Activated naive CD4-positive, alpha-beta T cell treated with Interleukin-2 at 50 U/mL for 16 hours (primary cell): Measurements from ENCODE around the gene TMEM39B.
"Not testable (repeated sequence)": the region's sequence is repeated elsewhere in the genome, so short reads cannot be mapped to it uniquely, and the experiment has no call there.

Experiments used
- DNase-seq: peaks from one replicate; pipeline ENCODE4 v3.0.0-alpha.2; 2020

TMEM39B gene

DNA sequence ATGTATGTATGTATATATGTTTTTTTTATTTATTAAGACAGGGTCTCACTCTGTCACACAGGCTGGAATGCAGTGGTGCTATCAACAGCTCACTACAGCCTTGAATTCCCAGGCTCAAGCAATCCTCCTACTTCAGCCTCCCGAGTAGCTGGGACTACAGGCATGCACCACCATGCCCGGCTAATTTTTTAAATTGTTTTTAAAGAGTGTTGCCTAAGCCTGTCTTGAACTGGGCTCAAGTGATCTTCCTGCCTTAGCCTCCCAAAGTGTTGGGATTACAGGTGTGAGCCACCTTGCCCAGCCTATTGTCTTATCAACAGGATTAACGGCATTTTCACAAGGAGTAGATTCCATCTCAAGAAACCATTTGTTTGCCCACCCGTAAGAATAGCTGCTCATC is 40.7 kb downstream of the TMEM39B start:
- DNase-seq: not testable (repeated sequence)

DNA sequence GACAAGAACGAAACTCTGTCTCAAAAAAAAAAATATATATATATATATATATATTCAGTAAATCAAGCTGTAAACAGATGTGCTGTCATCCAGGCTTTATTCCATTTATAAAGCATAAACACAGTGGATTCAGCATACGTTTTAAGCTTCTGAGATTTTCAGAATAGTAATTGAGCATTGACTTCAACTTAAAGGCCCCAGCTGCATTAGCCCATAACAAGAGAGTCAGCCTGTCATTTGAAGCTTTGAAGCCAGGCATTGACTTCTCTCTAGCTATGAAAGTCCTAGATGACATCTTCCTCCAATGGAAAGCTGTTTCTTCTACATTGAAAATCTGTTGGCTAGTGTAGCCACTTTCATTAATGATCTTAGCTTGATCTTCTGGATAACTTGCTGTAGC is 41.7 kb downstream of the TMEM39B start:
- no peak for DNase-seq

GRCh38 chr1:32115496-32115895 is 42.8 kb downstream of the TMEM39B start:
- no peak for DNase-seq

GRCh38 chr1:32116531-32116930 is 43.8 kb downstream of the TMEM39B start:
- no peak for DNase-seq

DNA sequence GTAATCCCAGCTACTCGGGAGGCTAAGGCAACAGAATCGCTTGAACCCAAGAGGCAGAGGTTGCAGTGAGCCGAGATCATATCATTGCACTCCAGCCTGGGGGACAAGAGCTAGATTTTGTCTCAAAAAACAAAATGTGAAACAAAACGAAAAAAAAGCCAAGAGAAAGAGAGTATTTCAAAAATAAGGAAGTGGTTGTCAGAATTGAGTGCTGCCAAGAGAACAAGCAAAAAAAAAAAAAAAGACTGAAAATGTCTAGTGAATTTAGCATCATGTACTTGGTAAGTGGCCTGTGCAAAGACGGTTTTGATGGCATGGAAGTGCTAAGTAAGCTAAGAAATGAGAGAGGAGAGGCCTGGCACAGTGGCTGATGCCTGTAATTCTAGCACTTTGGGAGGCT is 49.4 kb downstream of the TMEM39B start:
- DNase-seq: no peak

DNA sequence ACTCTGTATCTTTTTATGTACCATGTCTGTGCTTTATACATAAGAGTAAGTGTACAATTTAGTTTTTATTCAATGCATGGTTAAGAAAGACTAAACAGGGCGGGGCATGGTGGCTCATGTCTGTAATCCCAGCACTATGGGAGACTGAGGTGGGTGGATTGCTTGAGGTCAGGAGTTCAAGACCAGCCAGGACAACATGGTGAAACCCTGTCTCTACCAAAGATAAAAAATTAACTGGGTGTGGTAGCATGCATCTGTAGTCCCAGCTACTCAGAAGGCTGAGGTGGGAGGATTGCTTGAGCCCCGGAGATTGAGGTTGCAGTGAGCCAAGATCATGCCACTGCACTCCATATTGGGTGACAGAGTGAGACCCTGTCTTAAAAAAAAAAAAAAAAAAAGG is 50.6 kb downstream of the TMEM39B start:
- not testable (repeated sequence) for DNase-seq

GRCh38 chr1:32125313-32125712 is 52.6 kb downstream of the TMEM39B start:
- no peak for DNase-seq

GRCh38 chr1:32126770-32127169 is 54.0 kb downstream of the TMEM39B start:
- DNase-seq: no peak

DNA sequence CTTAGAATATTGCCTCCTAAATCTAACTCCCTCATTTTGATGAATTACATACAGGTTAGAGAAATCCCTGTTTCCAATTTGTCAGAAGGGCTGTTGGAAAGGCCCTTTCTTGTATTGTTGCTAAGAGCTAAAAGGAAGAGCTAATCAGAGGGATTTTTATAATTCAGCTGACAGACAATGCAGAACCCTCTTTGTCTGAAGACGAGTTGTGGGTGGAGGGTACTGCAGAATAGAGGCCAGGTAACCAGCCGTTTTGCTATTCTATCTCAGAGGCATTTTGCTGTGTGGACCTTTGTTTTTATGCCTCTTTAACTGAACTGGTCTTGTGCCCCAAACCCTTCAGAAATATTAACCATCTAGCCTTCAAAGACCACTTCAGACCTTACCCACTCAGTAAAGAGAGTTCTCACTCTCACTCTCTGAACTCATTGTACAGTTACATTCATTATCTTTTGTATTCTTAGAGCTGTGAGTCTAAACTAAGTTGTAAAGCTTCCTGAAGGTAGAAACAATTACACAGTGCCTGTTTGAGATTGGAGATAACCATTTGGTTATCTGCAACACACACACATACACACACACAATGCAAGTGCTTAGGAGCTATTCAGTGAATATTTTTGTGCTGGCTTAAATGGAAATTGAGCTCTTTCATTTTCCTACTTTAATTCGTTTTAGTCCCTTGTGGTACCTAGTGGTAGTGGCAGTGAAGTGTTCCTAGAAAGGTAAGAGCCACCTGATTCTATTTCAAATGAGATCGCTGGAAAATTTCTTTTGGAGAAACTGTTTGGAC is 54.9 kb downstream of the TMEM39B start:
- no peak for DNase-seq

DNA sequence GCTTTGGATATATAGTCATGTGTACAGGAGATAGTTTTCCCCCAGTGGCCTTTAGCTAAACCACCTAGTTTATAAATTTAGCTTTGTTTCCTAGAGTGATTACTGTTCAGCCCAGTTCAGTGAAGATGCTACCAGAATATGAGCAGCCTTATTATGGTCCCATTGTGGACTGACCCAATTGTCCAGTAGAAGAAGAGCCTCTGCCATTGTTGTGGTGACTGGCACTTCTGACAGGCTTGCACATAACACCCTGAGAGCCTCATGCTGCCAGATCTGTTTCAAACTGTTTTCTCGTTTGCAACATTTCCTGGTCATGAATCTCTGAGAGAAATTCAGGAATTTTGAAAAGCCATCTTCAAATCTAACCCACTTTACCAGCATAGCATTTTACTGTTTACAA is 55.7 kb downstream of the TMEM39B start:
- no peak for DNase-seq

GRCh38 chr1:32128964-32129363 is 56.2 kb downstream of the TMEM39B start:
- DNase-seq: no peak

- DNase-seq: not testable (repeated sequence)
Measured at GRCh38 chr1:32133950-32134280, 61.2 kb downstream of the TMEM39B start.

- no peak for DNase-seq
Measured at GRCh38 chr1:32137111-32137510, 64.4 kb downstream of the TMEM39B start.

- DNase-seq: no peak
Measured at GRCh38 chr1:32138965-32139364, 66.2 kb downstream of the TMEM39B start.

DNA sequence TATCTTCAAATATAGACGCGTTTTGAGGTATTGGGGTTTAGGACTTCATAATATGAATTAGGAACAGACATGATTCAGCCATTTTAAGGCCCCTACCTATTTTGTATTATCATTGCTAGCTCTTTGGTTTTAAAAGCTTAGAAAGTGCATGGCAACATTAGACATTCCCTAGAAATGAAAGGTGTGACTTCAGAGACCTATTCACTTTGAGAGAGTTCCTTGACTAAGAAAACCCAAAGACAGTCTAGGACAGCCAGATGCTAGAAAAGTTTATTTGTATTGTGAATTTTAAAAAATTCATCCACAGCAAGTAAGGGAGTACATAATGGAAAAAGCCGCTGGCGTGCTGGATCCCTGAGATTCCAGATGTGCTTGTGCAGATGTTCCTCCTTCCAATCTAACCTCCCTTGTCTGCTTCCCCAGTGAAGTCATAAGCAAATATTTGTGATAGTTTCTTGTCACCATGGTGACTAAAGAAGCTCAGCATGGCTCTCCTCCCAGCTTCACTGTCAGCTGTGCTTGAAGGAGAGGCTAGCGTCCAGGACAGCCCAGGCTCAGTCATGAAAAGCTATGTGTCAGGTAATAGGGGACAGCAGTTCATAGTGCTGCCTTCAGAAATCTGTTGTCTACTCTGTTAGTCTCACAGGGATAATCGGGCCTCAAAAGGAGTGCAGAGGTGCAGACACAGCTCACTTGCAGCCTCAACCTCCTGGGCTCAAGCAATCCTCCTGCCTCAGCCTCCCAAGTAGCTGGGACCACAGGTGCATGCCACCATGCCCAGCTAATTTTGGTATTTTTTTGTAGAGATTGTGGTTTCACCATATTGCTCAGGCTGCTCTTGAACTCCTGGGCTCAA is 69.9 kb downstream of the TMEM39B start:
- no peak for DNase-seq

DNA sequence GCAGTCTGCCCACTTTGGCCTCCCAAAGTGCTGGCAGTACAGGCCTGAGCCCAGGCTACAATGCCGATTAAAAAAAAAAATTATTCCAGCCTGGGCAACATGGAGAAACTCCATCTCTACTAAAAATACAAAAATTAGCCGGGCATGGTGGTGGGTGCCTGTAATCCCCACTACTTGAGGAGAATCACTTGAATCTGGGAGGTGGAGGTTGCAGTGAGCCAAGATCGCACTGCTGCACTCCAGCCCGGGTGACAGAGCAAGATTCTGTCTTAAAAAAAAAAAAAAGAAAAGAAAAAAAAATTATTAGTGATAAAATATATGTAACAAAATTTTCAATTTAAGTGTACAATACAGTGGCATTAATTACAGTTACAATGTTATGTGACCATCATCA is 70.6 kb downstream of the TMEM39B start:
- not testable (repeated sequence) for DNase-seq

DNA sequence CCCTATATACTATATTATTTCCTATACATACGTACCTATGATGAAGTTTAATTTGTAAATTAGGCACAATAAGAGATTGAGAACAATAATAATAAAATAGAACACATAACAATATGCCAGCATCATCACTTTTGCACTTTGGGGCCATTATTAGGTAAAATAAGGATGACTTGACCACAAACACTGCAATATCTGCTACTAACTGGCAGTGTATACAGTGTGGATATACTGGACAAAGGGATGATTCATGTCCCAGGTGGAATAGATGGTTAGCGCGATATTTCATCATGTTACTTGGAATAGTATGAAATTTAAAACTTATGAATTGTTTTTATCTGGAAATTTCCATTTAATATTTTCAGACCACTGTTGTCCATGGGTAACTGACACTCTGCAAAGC is 71.3 kb downstream of the TMEM39B start:
- DNase-seq: no peak

DNA sequence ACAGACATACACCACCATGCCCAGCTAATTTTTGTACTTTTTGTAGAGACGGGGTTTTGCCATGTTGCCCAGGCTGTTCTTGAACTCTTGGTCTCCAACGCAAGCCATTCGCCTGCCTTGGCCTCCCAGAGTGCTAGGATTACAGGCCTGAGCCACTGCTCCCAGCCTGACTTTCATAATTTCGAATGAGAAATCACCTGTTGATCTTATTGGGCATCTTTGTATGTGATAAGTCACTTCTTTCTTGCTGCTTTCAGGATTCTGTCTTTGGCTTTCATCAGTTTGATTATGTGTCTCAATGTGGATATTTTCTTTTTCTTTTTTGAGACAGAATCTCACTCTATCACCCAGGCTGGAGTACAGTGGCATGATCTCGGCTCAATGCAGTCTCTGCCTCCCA is 75.1 kb downstream of the TMEM39B start:
- DNase-seq: not testable (repeated sequence)

GRCh38 chr1:32150847-32151246 is 78.1 kb downstream of the TMEM39B start:
- no peak for DNase-seq

- DNase-seq: no peak
Measured at GRCh38 chr1:32151319-32151787, 78.6 kb downstream of the TMEM39B start.
